Measurements from ENCODE around the gene XPR1.

XPR1 gene

DNA sequence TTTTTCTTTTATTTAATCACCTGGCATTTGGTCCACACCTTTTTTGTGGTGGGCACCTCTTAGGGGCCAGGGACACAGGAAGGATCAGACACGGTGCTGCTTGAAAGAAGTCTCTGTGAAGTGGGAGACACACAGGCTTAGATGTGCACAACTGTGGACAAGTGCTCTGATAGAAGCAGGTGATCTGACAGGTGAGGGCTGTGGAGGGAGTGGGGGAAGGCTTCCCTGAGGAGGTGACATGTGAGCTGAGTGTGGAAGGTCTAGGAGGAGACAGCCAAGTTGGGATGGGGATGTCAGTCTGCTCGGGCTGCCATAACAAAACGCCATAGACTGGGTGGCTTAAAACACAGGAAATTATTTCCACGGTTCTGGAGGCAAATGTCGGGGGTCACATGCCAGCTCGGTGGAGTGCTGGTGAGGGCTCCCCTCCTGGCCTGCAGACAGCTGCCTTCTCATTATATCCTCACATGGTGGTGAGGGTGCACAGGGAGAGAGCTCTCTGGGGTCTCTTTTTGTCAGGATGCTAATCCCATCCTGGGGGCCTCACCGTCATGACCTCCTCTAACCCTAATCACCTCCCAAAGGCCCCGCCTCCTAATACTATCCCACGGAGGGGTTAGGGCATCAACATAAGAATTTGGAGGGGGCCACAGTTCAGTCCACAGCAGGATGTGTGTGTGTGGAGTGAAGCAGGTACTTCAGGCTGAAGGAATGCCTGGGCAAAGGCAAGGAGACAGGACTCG is 275.7 kb downstream of the XPR1 start:
- H3K4me1 ChIP-seq, result peaks cover 0 to 20% (median 8%) of the 10 kb centered on the region in 4 donors
- TF ChIP-seq, protein P1, sequence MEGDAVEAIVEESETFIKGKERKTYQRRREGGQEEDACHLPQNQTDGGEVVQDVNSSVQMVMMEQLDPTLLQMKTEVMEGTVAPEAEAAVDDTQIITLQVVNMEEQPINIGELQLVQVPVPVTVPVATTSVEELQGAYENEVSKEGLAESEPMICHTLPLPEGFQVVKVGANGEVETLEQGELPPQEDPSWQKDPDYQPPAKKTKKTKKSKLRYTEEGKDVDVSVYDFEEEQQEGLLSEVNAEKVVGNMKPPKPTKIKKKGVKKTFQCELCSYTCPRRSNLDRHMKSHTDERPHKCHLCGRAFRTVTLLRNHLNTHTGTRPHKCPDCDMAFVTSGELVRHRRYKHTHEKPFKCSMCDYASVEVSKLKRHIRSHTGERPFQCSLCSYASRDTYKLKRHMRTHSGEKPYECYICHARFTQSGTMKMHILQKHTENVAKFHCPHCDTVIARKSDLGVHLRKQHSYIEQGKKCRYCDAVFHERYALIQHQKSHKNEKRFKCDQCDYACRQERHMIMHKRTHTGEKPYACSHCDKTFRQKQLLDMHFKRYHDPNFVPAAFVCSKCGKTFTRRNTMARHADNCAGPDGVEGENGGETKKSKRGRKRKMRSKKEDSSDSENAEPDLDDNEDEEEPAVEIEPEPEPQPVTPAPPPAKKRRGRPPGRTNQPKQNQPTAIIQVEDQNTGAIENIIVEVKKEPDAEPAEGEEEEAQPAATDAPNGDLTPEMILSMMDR (IDR thresholded peaks at IDR 0.05), result no peak
- no peak overlapping the region for H3K27ac ChIP-seq
- no peak overlapping the region for H3K4me3 ChIP-seq
- intact Hi-C loops (cut with DNase I; ENCODE audit: low total_unique reads), result no loop called here
- DNase-seq, result no peak
- H3K27me3 ChIP-seq, result no peaks in the 10 kb centered on the region
- H3K36me3 ChIP-seq, result no peaks in the 10 kb centered on the region
- H3K9me3 ChIP-seq, result no peaks in the 10 kb centered on the region

GRCh38 chr1:180908074-180908765 is 276.4 kb downstream of the XPR1 start:
- H3K4me1 ChIP-seq, result peaks cover 0 to 21% (median 10%) of the 10 kb centered on the region in 4 donors
- intact Hi-C loops (cut with DNase I; ENCODE audit: low total_unique reads), result no loop called here

DNA sequence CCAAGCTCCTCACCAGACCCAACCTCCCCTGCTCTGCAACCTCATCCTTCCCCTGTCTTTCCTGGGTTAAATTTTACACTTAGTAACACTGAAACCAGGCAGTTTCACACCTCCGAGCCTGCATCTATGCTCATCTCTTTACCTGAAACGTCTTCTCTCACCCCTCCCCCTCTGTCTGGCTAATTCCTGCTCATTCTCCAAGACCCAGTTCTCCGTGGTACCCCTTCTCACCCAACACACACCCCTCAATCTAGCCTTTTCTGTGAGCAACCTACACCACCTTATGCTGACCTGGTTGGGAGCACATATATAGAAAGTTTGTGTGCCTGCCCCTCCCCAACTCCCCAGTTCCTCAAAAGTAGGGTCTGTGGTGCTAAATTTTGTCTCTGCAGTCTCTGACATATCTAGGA is 277.2 kb downstream of the XPR1 start:
- no peak for DNase-seq
- intact Hi-C loops (cut with DNase I; ENCODE audit: low total_unique reads), result no loop called here
- H3K4me3 ChIP-seq, result no peak overlapping the region
- TF ChIP-seq, protein P1 (IDR thresholded peaks at IDR 0.05), result no peak
- no peaks in the 10 kb centered on the region for H3K9me3 ChIP-seq
- H3K27ac ChIP-seq, result no peak overlapping the region
- peaks cover 0 to 25% (median 11%) of the 10 kb centered on the region in 4 donors for H3K4me1 ChIP-seq
- H3K36me3 ChIP-seq, result no peaks in the 10 kb centered on the region
- H3K27me3 ChIP-seq, result no peaks in the 10 kb centered on the region

More at GRCh38 chr1:180908074-180908765, 276.4 kb downstream of the XPR1 start:
- Histone ChIP-seq H3K36me3 (no peaks in the 10 kb centered on the region), H3K27ac (no peak overlapping the region), H3K27me3 (no peaks in the 10 kb centered on the region), H3K9me3 (no peaks in the 10 kb centered on the region), H3K4me3 (no peak overlapping the region)
- TF ChIP-seq, protein P1 (IDR thresholded peaks at IDR 0.05), result no peak
- no peak for DNase-seq

GRCh38 chr1:180909462-180909976 is 277.7 kb downstream of the XPR1 start:
- Histone ChIP-seq H3K27me3 (no peaks in the 10 kb centered on the region), H3K36me3 (no peaks in the 10 kb centered on the region), H3K9me3 (no peaks in the 10 kb centered on the region), H3K4me3 (no peak overlapping the region), H3K27ac (no peak overlapping the region), H3K4me1 (peaks cover 0 to 28% (median 13%) of the 10 kb centered on the region in 4 donors)
- no peak for DNase-seq
- intact Hi-C loops (cut with DNase I; ENCODE audit: low total_unique reads), result no loop called here
- TF ChIP-seq, protein P1 (IDR thresholded peaks at IDR 0.05), result no peak

DNA sequence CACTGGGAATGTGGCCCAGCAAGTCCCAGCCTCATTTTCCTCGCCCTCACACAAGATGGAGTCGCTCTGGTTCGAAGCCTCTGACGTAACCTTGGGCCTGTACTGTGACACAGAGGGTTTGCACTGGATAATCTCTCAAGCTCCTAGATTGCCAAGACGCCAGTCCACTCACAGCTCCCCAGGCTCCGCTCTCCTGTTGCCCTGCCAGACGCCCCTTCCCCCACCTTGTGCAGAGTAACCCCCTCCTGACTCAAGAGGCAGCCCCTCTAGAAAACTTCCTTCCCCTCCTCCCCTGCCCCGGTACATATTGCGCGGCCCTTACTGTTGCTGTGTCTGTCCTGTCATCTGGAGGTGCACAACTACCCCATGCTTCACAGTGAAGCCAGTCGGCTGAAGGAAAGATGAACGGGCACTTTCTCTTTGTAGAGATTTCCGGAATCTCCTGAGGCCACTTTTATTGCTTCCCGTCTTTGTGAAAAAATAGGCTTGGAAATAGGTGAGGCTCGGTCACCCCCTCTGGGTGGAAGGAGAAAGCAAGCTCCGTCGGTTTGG is 279.9 kb downstream of the XPR1 start:
- no peaks in the 10 kb centered on the region for H3K27me3 ChIP-seq
- no peak for DNase-seq
- H3K4me3 ChIP-seq, result peak overlapping the region; percentile 80 to 89
- peak overlapping the region; percentile 93 for H3K27ac ChIP-seq
- H3K9me3 ChIP-seq, result no peaks in the 10 kb centered on the region
- peaks cover 0 to 8% (median 6%) of the 10 kb centered on the region in 3 donors for H3K36me3 ChIP-seq
- H3K4me1 ChIP-seq, result peaks cover 0 to 31% (median 14%) of the 10 kb centered on the region in 4 donors
- TF ChIP-seq, protein P1 (IDR thresholded peaks at IDR 0.05), result no peak
- intact Hi-C loops (cut with DNase I; ENCODE audit: low total_unique reads), result no loop called here
